ENCODE measurements around the gene DIO2. TPM values are rescaled to one million over a fixed set of nuclear protein-coding genes. Genes with fewer than 3 reads are reported as not detected.

The DIO2 gene
- total RNA-seq, 1 experiment from 2014 or later, result 4.9 TPM

DNA sequence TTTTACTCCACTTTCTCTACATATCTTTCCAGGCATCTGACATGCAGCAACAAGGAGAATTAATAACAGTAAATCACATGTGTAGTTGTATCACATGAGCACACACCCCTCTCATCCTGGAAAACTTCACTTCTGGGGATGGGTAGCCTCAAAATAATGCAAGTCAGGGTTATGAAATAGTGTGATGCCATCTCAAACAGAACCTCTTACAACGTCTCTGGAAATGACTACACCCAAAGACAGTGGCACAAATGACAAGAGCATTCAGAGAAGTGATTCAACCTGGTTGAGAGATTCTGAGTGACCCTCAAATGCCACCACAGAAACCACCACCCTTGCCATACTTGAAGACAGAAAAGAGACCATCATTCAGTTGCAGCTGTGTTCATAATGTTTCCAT is 2.8 kb downstream of the DIO2 start:
- Histone ChIP-seq H3K9me3 (no peaks in the 10 kb centered on the region), H3K4me1 (no peaks in the 10 kb centered on the region), H3K36me3 (ENCODE audit: control insufficient read depth, insufficient read depth, low read length) (no peaks in the 10 kb centered on the region), H3K27me3 (replicated peaks; ENCODE audit: control insufficient read depth, insufficient read depth, low read length) (no peaks in the 10 kb centered on the region), H3K4me3 (ENCODE audit: low read depth, low read length) (no peak overlapping the region)
- no peak for DNase-seq
- BruUV-seq (replicated peaks), result no TSS peak
- Mint-ChIP-seq H3K4me3 (ENCODE audit: unreplicated experiment) (no peak overlapping the region), H3K36me3 (ENCODE audit: insufficient read depth, unreplicated experiment) (peaks cover 6% of the 10 kb centered on the region), H3K27me3 (ENCODE audit: insufficient read depth, unreplicated experiment) (peaks cover 3% of the 10 kb centered on the region), H3K4me1 (ENCODE audit: low read depth, unreplicated experiment) (no peaks in the 10 kb centered on the region), H3K9me3 (ENCODE audit: unreplicated experiment) (no peaks in the 10 kb centered on the region), H3K27ac (ENCODE audit: unreplicated experiment) (no peak overlapping the region)
- TF ChIP-seq, protein P1, sequence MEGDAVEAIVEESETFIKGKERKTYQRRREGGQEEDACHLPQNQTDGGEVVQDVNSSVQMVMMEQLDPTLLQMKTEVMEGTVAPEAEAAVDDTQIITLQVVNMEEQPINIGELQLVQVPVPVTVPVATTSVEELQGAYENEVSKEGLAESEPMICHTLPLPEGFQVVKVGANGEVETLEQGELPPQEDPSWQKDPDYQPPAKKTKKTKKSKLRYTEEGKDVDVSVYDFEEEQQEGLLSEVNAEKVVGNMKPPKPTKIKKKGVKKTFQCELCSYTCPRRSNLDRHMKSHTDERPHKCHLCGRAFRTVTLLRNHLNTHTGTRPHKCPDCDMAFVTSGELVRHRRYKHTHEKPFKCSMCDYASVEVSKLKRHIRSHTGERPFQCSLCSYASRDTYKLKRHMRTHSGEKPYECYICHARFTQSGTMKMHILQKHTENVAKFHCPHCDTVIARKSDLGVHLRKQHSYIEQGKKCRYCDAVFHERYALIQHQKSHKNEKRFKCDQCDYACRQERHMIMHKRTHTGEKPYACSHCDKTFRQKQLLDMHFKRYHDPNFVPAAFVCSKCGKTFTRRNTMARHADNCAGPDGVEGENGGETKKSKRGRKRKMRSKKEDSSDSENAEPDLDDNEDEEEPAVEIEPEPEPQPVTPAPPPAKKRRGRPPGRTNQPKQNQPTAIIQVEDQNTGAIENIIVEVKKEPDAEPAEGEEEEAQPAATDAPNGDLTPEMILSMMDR (IDR thresholded peaks at IDR 0.05; ENCODE audit: insufficient read depth in 1 of 2, low read depth in 1 of 2, low read length in 1 of 2, severe bottlenecking in 1 of 2, unreplicated experiment in 1 of 2), result no peak
- POLR2A ChIA-PET, result no interaction called here
- CTCF ChIA-PET, result no interaction called here
- intact Hi-C loops (cut with micrococcal nuclease; ENCODE audit: unreplicated experiment), result no loop called here

DNA sequence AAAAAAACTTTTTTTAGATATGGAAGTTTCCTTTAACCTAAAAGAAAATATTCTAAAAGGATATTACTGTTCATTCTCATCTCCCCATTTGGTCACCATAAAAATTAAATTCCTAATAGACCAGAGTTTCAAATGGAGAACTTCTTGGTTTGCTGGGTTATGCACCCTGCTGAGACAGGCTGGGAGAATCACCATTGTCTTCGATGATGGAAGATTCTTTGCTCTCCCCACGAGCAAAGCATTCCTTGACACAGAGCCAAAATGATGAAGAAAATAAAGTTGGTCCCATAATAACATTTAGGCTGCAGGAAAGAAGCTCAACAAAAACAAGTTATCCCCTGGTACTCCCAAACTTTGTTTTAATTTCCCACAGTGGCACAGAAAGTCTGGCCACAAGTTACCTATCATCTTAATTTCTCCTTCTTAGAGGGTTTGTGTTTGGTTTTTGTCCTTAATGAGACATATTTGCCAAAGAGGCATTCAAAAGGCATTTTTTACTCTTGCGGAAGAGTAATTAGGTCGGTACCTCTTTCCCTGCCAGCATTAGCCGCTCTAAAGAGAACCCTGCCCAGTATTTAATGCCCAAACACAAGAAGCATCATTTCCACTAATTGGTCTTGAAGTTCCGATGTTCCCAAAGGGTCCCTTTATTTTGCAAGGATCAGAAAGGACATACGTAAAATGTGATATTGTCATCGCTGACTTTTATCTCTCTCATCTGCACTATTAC is 4.8 kb downstream of the DIO2 start:
- Mint-ChIP-seq H3K4me1 (ENCODE audit: low read depth, unreplicated experiment) (no peaks in the 10 kb centered on the region), H3K4me3 (ENCODE audit: unreplicated experiment) (no peak overlapping the region), H3K36me3 (ENCODE audit: insufficient read depth, unreplicated experiment) (peaks cover 4% of the 10 kb centered on the region), H3K9me3 (ENCODE audit: unreplicated experiment) (no peaks in the 10 kb centered on the region), H3K27me3 (ENCODE audit: insufficient read depth, unreplicated experiment) (peaks cover 3% of the 10 kb centered on the region), H3K27ac (ENCODE audit: unreplicated experiment) (no peak overlapping the region)
- H3K4me1 ChIP-seq, result no peaks in the 10 kb centered on the region
- ChIA-PET CTCF (no interaction called here), POLR2A (no interaction called here)
- no peaks in the 10 kb centered on the region for H3K27me3 ChIP-seq (replicated peaks; ENCODE audit: control insufficient read depth, insufficient read depth, low read length)
- H3K9me3 ChIP-seq, result no peaks in the 10 kb centered on the region
- intact Hi-C loops (cut with micrococcal nuclease; ENCODE audit: unreplicated experiment), result no loop called here
- TF ChIP-seq, protein P1 (IDR thresholded peaks at IDR 0.05; ENCODE audit: insufficient read depth in 1 of 2, low read depth in 1 of 2, low read length in 1 of 2, severe bottlenecking in 1 of 2, unreplicated experiment in 1 of 2), result no peak
- no peak overlapping the region for H3K4me3 ChIP-seq (ENCODE audit: low read depth, low read length)
- no TSS peak for BruUV-seq (replicated peaks)
- DNase-seq, result no peak
- no peaks in the 10 kb centered on the region for H3K36me3 ChIP-seq (ENCODE audit: control insufficient read depth, insufficient read depth, low read length)

DNA sequence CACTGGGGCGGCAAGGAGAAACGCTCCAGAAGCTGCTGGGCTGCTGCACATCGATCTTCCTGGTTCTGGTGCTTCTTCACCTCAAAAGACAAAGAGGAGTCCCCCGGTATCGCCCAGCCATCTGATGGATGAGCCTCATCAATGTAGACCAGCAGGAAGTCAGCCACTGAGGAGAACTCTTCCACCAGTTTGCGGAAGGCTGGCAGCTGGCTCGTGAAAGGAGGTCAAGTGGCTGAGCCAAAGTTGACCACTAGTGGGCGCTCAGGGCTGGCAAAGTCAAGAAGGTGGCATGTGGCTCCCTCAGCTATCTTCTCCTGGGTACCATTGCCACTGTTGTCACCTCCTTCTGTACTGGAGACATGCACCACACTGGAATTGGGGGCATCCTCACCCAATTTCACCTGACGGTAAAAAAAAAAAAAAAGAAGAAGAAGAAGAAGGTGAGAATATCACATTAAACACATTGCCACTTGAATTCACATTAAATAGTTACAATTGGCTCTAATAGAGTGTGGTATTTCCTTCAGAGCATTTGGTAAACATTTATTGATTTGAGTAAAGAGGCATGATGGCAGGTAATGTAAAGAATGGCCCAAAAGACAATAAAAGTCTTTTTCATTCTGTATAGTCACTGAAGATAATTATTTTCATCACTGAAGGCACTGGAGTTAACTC is 8.3 kb downstream of the DIO2 start:
- H3K4me3 ChIP-seq (ENCODE audit: low read depth, low read length), result no peak overlapping the region
- TF ChIP-seq, protein P1 (IDR thresholded peaks at IDR 0.05; ENCODE audit: insufficient read depth in 1 of 2, low read depth in 1 of 2, low read length in 1 of 2, severe bottlenecking in 1 of 2, unreplicated experiment in 1 of 2), result peak; percentile 46 to 51
- Mint-ChIP-seq H3K4me3 (ENCODE audit: unreplicated experiment) (no peak overlapping the region), H3K9me3 (ENCODE audit: unreplicated experiment) (no peaks in the 10 kb centered on the region), H3K4me1 (ENCODE audit: low read depth, unreplicated experiment) (no peaks in the 10 kb centered on the region), H3K36me3 (ENCODE audit: insufficient read depth, unreplicated experiment) (peaks cover 4% of the 10 kb centered on the region), H3K27me3 (ENCODE audit: insufficient read depth, unreplicated experiment) (no peaks in the 10 kb centered on the region), H3K27ac (ENCODE audit: unreplicated experiment) (no peak overlapping the region)
- H3K36me3 ChIP-seq (ENCODE audit: control insufficient read depth, insufficient read depth, low read length), result no peaks in the 10 kb centered on the region
- ChIA-PET POLR2A (no interaction called here), CTCF (interaction anchor here (0.7 to 0.9 kb wide), 3 partner anchors 13 to 1565 kb away, joined by 4 to 7 read pairs (median 4); no protein-coding TSS in a partner anchor)
- no peaks in the 10 kb centered on the region for H3K4me1 ChIP-seq
- H3K27me3 ChIP-seq (replicated peaks; ENCODE audit: control insufficient read depth, insufficient read depth, low read length), result no peaks in the 10 kb centered on the region; the same call in 1 of the 2 replicates
- BruUV-seq (replicated peaks), result no TSS peak
- H3K9me3 ChIP-seq, result no peaks in the 10 kb centered on the region
- intact Hi-C loops (cut with micrococcal nuclease; ENCODE audit: unreplicated experiment), result no loop called here
- peak; percentile 47 to 50 for DNase-seq
